Stimulated activated effector memory CD8-positive, alpha-beta T cell treated with anti-CD3 and anti-CD28 coated beads, Interleukin-12 subunit alpha, Interleukin-12 subunit beta, amount 100 ng/mL, for 72 hours (primary cell): Measurements from ENCODE around the gene LHPP.
"Not testable (repeated sequence)": the region's sequence is repeated elsewhere in the genome, so short reads cannot be mapped to it uniquely, and the experiment has no call there.

Experiments used
- ATAC-seq: fragments of 150-1000 bp; cut with Tn5 transposase; 2 replicates; pipeline ENCODE4 v1.10.0; 2021
- DNase-seq, 2 donors: peaks; one replicate each; pipeline ENCODE4 v3.0.0; 2021 to 2022; ENCODE audit warnings: low spot score in 2 of 2
- H3K27ac Mint-ChIP-seq: one replicate; pipeline ENCODE4 v1.8.0; 2022; ENCODE audit warnings: mild to moderate bottlenecking, mixed read lengths
- H3K36me3 Mint-ChIP-seq: one replicate; pipeline ENCODE4 v1.8.0; 2022; ENCODE audit warnings: mild to moderate bottlenecking, mixed read lengths
- H3K4me1 Mint-ChIP-seq: one replicate; pipeline ENCODE4 v1.8.0; 2022; ENCODE audit warnings: mixed read lengths
- H3K4me3 Mint-ChIP-seq: one replicate; pipeline ENCODE4 v1.8.0; 2022; ENCODE audit warnings: mild to moderate bottlenecking, mixed read lengths
- H3K9me3 Mint-ChIP-seq: one replicate; pipeline ENCODE4 v1.8.0; 2022; ENCODE audit warnings: mixed read lengths

Gene LHPP

DNA sequence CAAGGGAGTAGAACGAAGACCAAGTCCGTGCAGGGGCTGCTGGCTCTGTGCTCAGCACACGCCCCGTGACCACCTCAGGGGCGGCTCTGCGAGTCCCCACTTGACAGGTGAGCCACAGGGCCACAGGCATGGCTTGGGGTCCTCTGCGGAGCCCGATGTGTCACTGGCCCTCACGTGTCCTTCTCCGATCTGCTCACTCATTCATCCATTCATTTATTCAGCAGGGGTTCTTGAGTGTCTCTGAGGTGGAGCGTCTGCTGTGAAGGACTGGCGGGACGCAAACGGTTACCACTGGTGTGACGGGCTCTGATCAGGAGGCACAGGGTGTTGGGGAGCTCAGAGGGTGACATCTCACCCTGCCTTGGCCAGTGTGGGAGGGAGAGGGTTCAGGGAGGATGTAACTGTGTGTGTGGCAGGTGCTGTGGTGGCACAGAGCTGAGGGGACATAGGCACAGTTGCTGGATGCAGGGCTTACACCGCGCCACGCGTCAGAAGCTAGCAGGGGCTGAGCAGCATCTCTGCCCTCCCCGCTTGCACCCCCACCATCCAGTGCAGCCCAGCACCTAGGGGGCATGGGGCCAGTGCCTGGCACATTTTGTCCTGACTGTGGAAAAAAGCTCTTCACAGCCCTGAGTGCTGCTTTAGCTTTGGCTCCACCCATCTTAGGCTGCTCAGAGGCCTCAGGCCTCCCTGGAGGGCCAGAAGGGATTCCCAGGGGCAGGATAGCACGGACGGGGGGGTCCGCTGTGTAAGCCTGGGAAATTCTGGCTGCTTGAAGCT, 116.8 kb downstream of the LHPP start:
- no peak for ATAC-seq
- no peak overlapping the region for H3K4me3 Mint-ChIP-seq
- H3K36me3 Mint-ChIP-seq = no peaks in the 10 kb centered on the region
- peaks cover 14% of the 10 kb centered on the region for H3K4me1 Mint-ChIP-seq
- no peak for DNase-seq
- peaks cover 6% of the 10 kb centered on the region for H3K9me3 Mint-ChIP-seq
- H3K27ac Mint-ChIP-seq = no peak overlapping the region

GRCh38 chr10:124579011-124579399, 117.4 kb downstream of the LHPP start:
- Mint-ChIP-seq H3K27ac (no peak overlapping the region), H3K36me3 (no peaks in the 10 kb centered on the region), H3K4me1 (peaks cover 14% of the 10 kb centered on the region), H3K4me3 (no peak overlapping the region), H3K9me3 (peaks cover 6% of the 10 kb centered on the region)
- ATAC-seq (no peak), DNase-seq (no peak)

- Mint-ChIP-seq H3K4me3 (no peak overlapping the region), H3K36me3 (no peaks in the 10 kb centered on the region), H3K4me1 (no peaks in the 10 kb centered on the region), H3K27ac (peak overlapping the region; percentile 45), H3K9me3 (peaks cover 3% of the 10 kb centered on the region)
- no peak for ATAC-seq
- no peak for DNase-seq
Observed at GRCh38 chr10:124586142-124586541, 124.5 kb downstream of the LHPP start.

DNA sequence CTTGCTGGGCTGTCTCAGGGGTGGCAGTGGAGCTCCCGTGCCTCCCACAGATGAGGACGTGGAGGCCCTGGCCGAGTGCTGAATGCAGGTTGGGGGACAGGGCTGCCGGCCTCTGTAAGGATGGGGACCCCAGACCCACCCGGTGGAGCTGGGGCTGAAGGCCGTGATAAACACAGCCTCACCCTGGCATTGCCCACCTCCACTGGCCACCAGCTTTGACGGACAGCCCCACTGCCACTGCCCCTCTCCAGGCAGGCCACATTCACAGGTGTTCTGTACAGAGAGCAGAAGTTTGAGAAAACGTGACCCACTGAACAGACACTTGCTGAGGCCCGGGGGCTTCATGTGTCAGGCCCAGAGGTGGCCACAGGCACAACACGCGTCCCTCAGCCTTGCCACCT, 126.2 kb downstream of the LHPP start:
- DNase-seq (no peak), ATAC-seq (no peak)
- H3K36me3 Mint-ChIP-seq = no peaks in the 10 kb centered on the region
- H3K9me3 Mint-ChIP-seq = peaks cover 8% of the 10 kb centered on the region
- peaks cover 13% of the 10 kb centered on the region for H3K4me1 Mint-ChIP-seq
- H3K27ac Mint-ChIP-seq = no peak overlapping the region
- no peak overlapping the region for H3K4me3 Mint-ChIP-seq

- H3K4me3 Mint-ChIP-seq, H3K9me3 Mint-ChIP-seq, H3K27ac Mint-ChIP-seq, H3K36me3 Mint-ChIP-seq, ATAC-seq, DNase-seq: not testable (repeated sequence)
- peaks cover 13% of the 10 kb centered on the region for H3K4me1 Mint-ChIP-seq
Observed at GRCh38 chr10:124588341-124588735, 126.7 kb downstream of the LHPP start.

DNA sequence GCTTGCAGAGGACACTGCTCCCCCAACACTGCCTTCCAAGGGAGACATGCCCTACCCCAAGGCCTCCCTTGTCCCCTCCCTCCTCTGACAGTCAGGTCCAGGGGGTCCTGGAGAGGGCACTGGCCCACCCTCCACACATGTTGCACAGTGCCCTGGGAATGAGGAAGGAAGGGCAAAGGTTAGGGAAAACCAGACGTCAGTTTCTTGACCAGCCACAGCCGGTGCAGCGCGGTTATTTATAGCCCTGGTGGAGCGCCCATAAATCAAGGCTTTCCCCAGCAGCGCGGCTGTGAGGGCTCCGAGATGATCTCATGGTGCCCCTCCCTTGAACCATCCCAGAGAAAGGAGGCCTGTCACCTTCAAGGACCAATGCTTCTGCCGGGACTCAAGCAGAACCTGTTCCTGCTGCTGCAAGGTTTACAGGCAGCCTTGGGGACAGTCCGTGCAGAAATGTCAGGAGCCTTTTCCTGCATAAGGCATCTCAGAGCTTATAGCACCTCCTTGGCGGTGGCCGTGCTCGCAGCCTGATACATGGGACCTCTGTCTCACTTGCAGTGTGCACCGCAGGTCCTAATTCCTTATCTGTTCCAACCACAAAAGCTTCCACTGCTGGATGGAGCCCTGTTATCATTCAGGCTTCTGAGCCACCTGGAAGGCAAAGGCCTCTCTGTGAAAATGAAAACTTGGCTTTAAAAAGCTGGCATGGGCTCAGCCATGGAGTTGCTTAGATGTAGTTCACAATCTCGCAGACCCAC, 127.3 kb downstream of the LHPP start:
- H3K36me3 Mint-ChIP-seq = no peaks in the 10 kb centered on the region
- ATAC-seq (no peak), DNase-seq (no peak)
- peaks cover 13% of the 10 kb centered on the region for H3K4me1 Mint-ChIP-seq
- peaks cover 6% of the 10 kb centered on the region for H3K9me3 Mint-ChIP-seq
- no peak overlapping the region for H3K4me3 Mint-ChIP-seq
- H3K27ac Mint-ChIP-seq = no peak overlapping the region

DNA sequence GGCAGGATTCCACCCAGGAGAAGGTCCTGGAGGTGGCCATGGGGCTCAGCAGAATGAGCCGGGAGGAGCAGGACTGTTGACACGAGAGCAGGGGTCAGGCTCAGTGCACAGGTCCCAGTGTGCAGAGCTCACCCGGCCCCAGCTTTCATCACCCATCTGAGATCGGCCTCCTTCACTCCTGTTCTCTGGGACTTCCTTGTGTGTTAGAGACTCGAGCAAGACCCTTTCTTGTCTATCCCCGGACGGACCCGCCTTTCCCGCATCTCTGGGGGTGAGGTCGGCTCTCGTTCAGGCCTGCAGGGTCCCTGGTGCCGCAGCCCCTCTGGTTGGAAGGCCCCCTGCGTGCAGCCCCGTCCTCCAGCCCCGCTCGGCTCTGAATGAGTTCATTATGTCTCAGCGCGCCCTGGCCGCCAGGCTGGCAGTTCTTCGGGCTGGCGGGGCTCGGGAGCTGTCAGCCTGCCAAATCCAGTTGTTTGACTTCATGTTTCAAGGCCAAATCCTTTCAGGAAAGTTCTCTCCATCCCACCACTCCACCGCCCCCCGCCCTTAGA, 127.9 kb downstream of the LHPP start:
- no peak overlapping the region for H3K27ac Mint-ChIP-seq

DNA sequence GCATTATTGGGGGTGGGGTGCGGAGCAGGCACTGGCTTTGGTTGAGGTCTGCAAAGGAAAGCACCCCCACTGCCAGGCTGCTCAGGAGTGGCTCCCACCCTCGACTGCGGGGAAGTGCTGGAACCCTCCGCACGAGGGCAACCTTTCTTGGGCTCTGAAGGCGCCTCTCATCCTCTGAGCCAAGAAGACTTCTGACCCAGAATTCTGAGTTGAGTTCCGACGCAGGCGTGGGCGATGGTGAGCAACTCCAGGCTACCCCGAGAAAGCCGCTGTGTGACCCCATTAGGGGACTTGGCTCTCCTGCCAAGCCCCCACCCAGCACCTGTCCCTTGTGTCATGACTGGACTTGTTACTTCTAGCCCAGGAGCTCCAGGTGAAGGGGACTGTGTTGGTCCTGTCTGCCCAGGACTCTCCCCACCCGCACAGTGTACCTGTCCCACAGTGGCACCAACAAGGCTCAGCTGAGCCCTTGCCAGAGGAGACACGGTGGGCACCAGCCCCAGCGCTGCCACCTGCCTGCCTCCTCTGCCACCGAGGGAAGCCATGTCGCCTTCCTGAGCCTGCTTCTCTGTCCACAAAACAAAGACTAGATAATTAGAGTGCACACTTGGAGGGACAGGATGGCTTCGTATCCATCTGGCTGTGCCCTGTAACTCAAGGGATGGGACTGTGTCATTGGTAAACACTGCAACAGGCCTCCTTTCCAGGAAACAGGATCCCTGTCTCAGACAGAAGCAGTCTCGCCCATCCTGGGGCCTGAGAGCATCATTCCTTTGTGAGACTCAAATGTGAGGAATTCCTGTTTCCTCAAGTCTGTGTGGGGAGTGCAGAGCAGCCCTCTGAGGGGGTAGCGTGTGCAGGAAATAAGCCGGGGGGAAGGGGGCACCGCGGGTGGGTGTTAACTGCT, 128.8 kb downstream of the LHPP start:
- ATAC-seq = no peak
- Mint-ChIP-seq H3K9me3 (peaks cover 6% of the 10 kb centered on the region), H3K4me3 (no peak overlapping the region), H3K27ac (peak overlapping the region; percentile 72), H3K4me1 (peaks cover 13% of the 10 kb centered on the region), H3K36me3 (no peaks in the 10 kb centered on the region)
- DNase-seq = no peak

More for the DNA sequence above, 127.9 kb downstream of the LHPP start:
- DNase-seq = no peak
- no peak overlapping the region for H3K4me3 Mint-ChIP-seq
- H3K9me3 Mint-ChIP-seq = peaks cover 6% of the 10 kb centered on the region
- ATAC-seq = no peak
- no peaks in the 10 kb centered on the region for H3K36me3 Mint-ChIP-seq
- peaks cover 13% of the 10 kb centered on the region for H3K4me1 Mint-ChIP-seq

GRCh38 chr10:124591123-124591495, 129.5 kb downstream of the LHPP start:
- DNase-seq (no peak), ATAC-seq (no peak)
- Mint-ChIP-seq H3K4me1 (peaks cover 18% of the 10 kb centered on the region), H3K9me3 (peaks cover 6% of the 10 kb centered on the region), H3K36me3 (no peaks in the 10 kb centered on the region), H3K4me3 (no peak overlapping the region), H3K27ac (peak overlapping the region; percentile 72)

DNA sequence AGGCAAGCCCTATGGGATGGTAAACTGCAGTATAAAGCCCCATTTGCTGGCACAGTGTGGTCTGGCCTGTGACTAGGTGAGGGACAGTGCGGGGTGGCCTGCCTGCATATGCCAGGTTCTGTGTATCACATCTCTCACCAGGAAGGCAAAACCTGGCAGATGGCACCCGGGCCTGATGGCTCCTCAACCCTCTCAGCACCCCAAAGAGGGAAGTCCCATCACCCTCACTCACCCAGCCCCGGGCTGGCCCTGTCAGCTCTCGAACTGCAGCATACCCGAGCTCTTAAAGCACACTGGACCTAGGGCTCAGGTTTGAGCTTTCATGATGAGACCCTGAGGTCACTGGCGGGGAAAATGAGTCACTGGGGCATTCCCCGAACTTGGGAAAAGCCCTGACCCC, 130.5 kb downstream of the LHPP start:
- peaks cover 6% of the 10 kb centered on the region for H3K9me3 Mint-ChIP-seq
- no peak overlapping the region for H3K4me3 Mint-ChIP-seq
- peaks cover 18% of the 10 kb centered on the region for H3K4me1 Mint-ChIP-seq
- DNase-seq (no peak), ATAC-seq (no peak)
- H3K36me3 Mint-ChIP-seq = no peaks in the 10 kb centered on the region
- H3K27ac Mint-ChIP-seq = peak overlapping the region; percentile 44

- no peaks in the 10 kb centered on the region for H3K36me3 Mint-ChIP-seq
- peaks cover 18% of the 10 kb centered on the region for H3K4me1 Mint-ChIP-seq
- DNase-seq (no peak), ATAC-seq (no peak)
- H3K4me3 Mint-ChIP-seq = no peak overlapping the region
- peaks cover 6% of the 10 kb centered on the region for H3K9me3 Mint-ChIP-seq
- H3K27ac Mint-ChIP-seq = no peak overlapping the region
Observed at GRCh38 chr10:124592736-124593430, 131.3 kb downstream of the LHPP start.

DNA sequence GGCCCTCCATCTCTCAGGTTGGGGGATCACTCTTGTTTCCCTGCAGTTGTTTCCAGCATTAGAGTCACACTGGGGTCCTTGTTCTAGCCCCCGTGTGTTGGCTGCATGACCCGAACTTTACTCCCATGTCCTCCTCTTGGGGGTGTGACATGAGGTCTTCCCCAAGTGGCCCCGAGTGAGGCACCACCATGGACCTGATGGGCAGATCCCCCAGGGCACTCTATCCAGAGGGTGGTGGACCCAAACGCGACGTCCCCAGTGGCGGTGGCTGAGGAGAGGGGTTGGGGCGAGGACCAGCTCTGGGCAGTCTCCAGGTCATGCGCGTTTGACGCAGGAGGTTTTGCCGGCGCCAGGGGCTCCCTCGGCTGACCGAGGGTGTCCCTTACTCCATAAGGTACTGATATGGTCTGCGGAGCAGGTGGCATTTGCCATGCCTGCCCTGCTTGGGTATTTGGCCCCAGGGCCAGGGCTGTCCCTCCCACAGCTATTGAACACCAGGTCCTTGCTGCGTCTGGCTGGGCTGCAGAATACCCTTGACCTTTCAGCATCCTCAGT, 131.9 kb downstream of the LHPP start:
- DNase-seq = no peak
- H3K4me1 Mint-ChIP-seq = peaks cover 18% of the 10 kb centered on the region
- ATAC-seq = no peak
- no peaks in the 10 kb centered on the region for H3K36me3 Mint-ChIP-seq
- H3K9me3 Mint-ChIP-seq = peaks cover 6% of the 10 kb centered on the region
- no peak overlapping the region for H3K27ac Mint-ChIP-seq
- no peak overlapping the region for H3K4me3 Mint-ChIP-seq

DNA sequence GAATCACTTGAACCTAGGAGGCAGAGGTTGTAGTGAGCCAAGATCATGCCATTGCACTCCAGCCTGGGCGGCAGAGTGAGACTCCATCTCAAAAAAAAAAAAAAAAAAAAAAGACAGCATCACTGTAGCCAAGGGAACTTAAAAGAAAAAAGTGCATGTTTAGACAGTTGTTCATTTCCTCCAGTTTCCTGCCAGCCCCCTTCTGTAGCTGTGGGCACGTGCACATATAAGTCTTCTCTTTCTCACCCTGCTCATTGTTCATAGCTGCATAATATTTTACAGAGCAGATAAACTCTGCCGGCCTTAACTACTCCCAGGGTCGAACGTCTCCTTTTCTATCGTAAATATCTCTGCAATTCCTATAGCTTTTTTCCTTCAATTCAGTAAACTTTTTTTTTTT, 132.6 kb downstream of the LHPP start:
- DNase-seq (no peak), ATAC-seq (no peak)
- H3K4me3 Mint-ChIP-seq = no peak overlapping the region
- peak overlapping the region; percentile 68 for H3K27ac Mint-ChIP-seq
- H3K36me3 Mint-ChIP-seq = no peaks in the 10 kb centered on the region
- peaks cover 6% of the 10 kb centered on the region for H3K9me3 Mint-ChIP-seq
- peaks cover 18% of the 10 kb centered on the region for H3K4me1 Mint-ChIP-seq

DNA sequence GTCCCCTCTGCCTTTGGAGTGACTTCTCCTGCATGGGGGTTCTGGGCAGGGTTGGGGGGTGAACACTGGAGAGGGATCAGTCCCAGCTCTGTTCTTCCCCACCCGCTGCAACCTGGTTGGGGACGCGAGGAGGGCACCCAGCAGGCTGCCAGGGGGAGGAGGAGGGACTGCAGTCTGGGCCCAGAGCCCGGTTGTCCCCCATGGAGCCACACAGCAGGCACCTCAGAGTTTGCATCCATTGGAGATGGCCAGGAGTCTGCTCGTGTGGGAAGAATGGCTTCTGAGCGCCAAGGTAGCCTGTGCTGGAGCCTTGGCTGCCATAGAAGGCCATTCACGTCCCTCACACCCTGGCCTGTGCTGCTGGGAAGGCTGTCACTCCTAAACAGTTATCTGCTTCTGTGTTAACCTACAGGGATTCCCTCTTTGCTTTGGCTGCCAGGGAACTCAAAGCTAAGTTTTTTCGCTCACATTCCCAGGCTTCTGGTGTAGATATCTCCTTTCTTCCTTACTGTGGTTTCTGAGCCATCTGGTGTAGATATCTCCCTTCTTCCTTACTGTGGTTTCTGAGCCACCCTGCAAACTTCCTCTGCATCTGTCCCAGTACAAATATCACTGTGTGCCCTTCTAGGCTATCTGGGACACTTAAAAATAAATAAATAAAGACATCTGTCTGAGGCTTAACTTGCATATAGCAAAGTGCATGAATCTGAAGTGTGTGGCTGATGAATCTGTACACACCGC, 133.7 kb downstream of the LHPP start:
- DNase-seq (no peak), ATAC-seq (no peak)
- Mint-ChIP-seq H3K4me1 (peaks cover 18% of the 10 kb centered on the region), H3K4me3 (no peak overlapping the region), H3K9me3 (peaks cover 6% of the 10 kb centered on the region), H3K36me3 (peaks cover 5% of the 10 kb centered on the region), H3K27ac (peak overlapping the region; percentile 68)
